Islet precursor cell (in vitro differentiated cells): ENCODE data around the gene GBF1.
A peak's percentile ranks its signal among the peaks of the same experiment; 100 is the strongest.

Experiments
- DNase-seq: peaks from one replicate; pipeline ENCODE4 v3.0.0-alpha.2; 2018

The GBF1 gene

DNA sequence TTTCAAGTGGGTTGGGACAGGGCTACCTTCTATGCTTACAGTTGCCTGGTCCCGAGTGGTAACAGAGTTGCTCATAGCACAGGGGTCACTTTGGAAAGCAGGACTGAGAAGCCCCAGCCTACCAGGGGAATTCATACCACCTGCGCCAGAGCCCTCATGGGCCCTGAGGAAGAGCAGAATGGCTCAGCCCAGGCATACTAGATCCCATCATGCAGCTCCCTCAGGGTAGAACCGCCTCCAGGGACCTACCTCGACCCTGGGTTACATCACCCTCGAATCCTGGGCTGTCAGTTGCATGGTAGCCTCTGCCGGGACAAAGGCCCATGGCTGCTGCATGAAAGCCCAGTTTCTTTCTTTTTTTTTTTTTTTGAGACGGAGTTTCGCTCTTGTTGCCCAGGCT, 184.1 kb downstream of the GBF1 start:
- peak; percentile 51 for DNase-seq

DNA sequence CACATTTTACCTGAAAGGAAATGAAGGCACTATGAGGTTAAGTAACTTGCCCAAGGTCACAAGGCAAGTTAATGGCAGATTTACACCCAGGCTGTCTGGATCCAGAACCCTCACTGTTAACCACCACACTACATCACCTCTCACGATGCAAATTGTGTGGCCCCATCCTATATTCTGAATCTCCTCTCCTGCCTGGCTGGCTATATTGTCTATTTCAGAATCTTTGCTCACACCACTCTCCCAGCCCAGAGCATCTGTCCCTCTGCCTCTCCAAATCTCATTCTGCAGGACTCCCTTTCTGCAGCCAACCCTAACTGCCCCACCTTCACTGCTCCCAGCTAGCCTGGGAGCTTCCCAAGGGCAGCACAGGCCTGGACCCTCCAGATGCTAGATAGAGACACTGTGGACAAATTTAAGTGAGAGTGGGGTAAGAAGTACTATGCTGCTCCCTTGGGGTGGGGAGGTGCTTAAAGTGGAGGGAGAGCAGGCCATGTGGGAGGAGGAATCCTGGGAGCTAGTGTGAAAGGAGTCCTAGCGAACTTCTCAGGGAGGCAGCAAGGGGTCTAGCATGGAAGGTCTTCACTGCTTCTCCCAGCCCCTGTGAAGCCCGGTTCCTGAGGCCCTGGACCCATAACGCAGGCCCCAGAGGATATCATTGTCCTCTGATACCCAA, 186.3 kb downstream of the GBF1 start:
- DNase-seq, result peak; percentile 67
